ENCODE data around the gene ZNF527.
"Not testable (repeated sequence)": the region's sequence is repeated elsewhere in the genome, so short reads cannot be mapped to it uniquely, and the experiment has no call there.

Gene ZNF527

DNA sequence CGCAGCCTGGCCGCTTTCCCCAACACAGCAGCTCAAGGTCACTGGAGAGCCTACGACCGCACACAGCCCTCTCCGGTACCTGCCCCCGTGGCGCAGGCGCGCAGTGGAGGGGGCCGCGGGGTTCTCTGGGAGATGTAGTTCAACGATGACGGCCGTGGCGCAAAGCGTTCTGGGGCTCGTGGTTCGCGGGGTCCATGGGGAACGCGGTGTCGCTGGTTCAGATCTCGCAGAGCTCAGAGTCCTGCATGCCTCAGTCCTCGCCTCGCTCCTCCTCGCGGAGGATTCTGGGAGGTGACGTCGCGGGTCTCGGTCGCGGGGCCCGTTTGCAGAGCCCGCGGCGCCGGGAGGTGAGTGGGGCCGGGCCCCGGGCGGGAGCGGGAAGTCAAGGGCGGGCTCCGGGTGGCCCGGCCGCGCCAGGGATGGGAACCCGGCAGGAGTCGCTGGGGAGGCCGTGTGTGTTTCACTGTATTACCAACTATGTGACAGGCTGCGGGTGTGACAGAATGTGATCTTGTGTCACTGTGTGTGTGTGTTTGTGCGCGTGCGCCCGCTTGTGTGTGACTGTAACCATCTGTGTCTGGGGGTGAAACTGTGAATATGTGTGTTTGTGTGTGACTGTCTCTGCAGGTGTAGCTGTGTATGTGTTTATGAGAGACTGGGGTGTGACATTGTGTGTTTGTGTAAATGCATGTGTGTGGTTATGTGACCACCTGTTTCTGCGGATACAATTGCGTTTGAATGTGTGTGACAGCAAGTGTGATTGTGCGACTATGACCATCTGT is at the start of gene ZNF527:
ZNF527 (plus strand) TSS at position 220 of the 782 bp plus-strand sequence. CDS start 3,100 bp downstream, outside the sequence.
- peak; percentile 98 for DNase-seq

DNA sequence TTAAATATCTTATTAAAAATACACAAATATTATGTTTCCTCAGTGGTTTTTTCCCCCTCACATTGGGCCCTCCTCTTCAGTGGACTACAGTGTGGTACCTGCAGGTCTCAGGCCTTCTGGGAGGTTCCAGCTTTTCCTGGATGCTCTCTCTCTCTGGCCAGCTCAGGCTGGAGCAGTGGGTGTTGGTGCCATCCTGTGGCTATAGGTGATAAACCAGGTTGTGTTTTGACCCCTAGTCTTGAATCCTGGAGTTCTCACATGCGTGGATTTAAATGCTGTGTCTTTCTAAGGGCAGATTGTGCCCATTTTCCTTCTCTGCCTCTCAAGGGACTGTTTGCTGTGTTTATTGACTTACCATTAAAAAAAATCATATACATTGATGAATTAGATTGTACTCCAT is 41.2 kb upstream of the ZNF527 start:
- no peak for DNase-seq

DNA sequence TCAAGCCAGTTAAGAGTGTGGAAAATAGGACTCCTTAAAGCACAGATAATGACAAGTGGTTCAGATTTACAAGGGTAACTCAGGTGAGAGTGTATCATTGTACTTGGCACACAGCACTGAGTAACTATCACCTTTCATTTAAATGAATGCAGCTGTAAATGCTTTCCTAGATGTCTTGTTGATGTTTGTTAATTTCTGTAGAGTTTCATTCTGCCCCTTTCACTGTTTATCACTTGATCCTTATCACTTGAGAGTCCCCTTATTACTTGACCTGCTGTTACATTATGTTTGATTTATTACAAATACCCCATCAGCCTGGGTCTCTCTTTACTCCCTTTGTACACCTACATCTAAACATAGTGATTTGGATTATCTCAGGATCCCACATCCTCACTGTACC is 38.1 kb upstream of the ZNF527 start:
- DNase-seq = no peak

DNA sequence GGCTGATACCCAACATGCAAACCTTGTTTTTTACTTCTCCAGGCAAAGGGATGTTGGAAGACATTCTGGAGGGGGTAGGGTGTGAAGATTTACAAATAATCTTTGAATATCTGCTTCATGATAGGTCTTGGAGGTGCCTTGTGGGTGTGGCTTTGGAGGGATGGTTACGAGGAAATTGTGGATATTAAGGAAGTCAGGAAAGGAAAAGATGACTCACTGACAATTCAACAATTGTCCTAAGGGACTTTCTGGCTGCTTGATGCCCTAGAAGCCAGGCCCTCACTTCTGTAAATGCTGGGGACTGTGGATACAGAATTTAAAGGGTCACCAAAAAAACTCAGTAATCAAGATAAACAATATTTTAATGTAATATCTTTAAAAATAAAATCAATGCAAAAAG is 37.4 kb upstream of the ZNF527 start:
- DNase-seq = no peak

DNA sequence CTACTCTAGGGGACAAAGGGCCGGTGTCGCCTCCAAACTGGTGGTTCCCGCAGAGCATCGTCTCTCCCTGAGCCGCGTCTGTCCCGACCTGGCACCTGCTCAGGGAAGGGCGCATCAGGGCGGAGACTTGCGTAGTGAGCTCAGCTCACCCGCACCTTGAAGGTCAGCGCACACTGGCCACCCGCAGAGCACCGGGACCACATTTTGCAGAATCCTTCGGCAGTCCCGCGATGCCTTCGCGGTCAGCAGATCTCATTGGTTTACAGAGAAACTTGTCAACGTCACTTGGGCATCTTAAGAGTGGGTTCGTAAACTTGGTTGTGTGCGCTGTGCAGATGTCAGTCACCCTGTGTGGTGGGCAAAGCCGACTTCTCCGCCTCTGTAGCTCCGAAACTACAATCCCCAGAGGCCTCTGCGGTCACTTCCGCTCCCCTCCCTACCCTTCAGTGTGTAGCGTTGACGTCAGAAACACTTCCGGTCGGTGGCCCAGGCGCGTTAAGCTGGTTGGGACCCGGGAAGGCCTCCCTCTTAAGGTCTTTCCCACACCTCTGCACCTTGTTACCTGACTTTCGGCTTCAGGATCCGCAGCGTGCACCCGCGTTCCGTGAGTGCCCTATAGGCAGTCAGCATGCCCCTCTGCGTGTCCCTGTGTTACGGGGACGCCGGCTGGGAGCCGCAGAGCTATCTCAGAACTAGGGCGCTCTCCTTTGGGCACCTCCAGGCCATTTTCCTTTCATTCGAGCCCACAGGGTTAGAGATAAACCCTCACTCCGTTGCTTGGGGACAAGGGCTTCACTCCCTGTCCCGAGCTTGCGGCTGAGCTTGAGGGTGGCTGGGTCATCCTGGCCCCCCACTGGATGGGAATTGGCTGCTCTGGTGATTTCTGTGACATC is 36.5 kb upstream of the ZNF527 start:
- peak; percentile 77 for DNase-seq

DNA sequence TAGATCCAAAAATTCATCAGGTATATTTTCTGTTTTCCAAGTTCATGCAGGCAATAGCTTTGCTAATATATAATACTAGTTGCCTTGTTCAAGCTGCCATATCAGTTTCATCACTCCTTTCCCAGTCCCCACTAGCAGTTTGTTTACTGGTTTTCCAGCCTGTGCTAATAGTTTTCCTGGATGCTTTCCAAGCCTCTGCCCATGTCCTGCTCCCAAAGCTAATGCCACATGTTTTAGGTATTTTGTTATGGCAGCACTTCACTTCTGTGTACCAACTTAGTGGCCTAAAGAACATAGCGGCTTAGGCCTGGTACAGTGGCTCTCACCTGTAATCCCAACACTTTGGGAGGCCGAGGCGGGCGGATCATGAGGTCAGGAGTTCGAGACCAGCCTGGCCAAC is 28.1 kb upstream of the ZNF527 start:
- no peak for DNase-seq

DNA sequence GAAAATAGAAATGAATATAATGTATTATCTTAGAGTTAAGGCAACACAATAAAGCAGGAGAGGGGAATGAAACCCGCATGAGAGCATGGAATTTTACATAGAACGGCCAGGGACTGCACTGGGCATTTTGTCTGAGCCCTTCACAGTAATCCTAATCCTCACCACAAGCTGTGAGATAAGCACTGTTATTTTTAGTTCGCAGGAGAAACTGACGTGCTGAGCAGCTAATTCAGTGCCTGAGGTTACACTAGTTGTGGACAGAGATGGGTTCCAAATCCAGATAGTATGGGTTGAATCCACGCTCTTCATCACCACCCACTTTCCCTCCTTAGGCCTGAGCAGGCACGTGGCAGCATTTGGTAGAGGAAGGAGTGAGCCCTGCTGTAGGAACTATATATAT is 24.8 kb upstream of the ZNF527 start:
- DNase-seq = no peak

DNA sequence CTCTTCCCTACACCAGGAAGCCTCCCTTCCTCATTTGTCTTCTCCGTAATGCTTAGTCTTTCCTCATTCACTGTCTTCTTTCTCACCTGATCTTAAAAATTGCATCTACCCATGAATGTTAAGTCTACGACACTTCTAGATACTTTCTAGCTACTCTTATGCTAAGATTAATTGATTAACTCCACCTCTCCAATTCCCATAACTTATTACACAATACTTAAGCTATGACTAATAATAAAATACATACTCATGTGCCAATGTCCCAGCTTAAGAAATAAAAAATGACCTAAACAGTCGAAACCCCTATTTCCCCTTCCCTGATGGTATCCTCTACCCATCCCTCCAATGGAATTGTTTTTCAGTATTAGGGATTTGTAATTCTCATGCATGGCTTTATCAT is 22.8 kb upstream of the ZNF527 start:
- DNase-seq = no peak

DNA sequence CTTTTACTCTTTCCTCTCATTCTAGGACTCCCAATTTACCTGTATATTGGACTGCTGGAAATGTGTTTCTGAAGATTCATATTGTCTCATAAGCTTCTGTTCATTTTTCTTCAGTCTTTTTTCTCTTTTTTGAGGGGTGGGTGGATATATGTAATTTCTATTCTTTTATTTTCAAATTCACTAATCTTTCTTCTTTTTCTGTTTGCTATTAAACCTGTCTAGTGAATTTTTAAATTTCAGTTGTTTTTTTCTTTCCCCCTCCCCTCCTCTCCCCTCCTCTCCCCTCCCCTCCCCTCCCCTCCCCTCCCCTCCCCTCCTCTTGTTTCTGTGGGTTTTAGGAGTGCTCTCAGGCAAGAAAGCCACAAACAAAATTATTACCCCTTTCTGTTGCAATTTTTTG is 16.9 kb upstream of the ZNF527 start:
- DNase-seq = no peak

DNA sequence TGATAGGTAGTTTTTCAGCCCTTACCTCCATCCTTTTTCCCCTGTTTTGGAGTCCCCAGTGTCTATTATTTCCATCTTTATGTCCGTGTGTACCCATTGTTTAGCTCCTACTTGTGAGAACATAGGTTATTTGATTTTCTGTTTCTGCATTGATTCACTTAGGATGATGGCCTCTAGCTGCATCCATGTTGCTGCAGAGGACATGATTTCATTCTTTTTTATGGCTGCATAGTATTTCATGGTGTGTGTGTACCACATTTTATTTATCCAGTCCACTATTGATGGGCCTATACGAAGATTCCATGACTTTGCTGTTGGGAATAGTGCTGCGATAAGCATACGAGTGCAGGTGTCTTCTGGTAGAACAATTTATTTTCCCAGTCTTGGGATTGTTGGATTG is 15.0 kb upstream of the ZNF527 start:
- DNase-seq = no peak

DNA sequence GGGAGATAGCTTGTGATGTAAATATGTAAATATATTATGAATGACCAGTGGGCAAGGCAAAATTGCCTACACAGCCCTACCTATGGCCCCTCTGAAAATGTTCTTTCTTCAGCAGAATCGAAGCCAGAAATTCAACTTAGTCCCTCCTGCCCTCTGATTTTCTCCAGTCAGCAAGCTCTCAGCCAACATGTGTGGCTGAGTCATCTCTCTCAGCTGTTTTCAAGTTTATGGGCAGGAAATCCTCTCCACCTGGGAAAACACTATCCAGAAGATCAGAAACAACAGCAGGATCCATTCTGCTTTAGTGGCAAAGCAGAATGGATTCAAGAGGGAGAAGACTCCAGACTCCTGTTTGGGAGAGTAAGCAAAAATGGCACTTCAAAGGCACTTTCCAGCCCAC is 8.9 kb upstream of the ZNF527 start:
- peak; percentile 33 for DNase-seq

DNA sequence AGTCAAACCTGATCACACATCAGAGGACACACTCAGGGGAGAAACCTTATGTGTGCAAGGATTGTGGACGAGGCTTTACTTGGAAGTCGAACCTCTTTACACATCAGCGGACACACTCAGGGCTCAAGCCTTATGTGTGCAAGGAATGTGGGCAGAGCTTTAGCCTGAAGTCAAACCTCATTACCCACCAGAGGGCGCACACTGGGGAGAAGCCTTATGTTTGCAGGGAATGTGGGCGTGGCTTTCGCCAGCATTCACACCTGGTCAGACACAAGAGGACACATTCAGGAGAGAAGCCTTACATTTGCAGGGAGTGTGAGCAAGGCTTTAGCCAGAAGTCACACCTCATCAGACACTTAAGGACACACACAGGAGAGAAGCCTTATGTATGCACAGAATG is 8.2 kb upstream of the ZNF527 start:
- no peak for DNase-seq

DNA sequence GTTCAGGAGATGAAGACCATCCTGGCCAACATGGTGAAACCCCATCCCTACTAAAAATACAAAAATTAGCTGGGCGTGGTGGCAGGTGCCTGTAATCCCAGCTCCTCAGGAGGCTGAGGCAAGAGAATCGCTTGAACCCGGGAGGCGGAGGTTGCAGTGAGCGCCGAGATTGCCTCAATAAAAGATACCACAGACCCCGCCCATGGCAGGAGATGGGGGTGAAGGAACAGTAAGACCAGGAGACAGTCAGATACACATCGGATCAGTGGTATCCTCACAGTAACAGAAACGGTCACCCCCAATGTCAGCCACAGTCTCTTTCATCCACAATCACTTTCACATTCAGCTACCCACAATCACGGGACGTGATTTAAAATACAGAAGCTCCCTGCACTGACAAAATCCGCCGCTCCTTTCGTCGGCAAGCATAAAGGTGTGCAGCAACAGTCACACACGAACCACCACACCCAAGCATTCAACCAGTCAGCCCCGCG is 466 bp upstream of the ZNF527 start:
- DNase-seq = not testable (repeated sequence)

DNA sequence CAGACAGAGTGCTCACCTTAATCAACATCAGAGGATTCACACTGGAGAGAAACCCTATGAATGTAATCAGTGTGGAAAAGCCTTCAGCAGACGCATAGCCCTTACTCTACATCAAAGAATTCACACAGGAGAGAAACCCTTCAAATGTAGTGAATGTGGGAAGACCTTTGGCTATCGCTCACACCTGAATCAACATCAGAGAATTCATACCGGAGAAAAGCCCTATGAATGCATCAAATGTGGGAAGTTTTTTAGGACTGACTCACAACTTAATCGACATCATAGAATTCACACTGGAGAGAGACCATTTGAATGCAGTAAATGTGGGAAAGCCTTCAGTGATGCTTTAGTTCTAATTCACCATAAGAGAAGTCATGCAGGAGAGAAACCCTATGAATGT is 18.3 kb downstream of the ZNF527 start:
- DNase-seq = no peak

DNA sequence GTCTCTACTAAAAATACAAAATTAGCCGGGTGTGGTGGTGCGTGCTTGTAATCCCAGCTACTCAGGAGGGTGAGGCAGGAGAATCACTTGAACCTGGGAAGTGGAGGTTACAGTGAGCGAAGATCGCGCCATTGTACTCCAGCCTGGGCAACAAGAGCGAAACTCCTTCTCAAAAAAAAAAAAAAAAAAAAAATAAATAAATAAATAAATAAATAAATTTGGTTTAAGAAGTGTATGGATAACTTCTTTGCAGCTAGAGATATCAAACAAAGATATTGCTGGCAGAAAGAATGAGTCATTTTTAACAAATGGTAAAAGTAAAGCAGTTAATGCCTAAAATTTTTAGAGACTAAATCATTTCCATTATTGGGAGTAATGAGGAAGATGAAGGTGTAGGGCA is 20.5 kb downstream of the ZNF527 start:
- not testable (repeated sequence) for DNase-seq

DNA sequence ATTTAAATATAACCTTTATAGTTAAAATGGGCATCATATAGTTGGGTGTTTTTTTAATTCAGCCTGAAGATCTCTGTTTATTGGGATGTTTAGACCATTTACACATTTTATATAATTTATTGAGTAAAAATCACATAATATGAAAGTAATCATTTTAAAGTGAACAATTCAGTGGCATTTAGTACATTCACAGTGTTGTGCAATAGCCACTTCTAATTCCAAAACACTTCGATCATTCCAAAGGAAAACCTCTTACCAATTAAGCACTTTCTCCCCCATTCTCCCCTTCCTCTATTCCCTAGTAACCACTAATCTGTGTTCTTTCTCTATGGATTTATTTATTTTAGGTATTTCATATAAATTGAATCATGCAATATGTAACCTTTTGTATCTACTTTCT is 30.2 kb downstream of the ZNF527 start:
- DNase-seq = no peak

DNA sequence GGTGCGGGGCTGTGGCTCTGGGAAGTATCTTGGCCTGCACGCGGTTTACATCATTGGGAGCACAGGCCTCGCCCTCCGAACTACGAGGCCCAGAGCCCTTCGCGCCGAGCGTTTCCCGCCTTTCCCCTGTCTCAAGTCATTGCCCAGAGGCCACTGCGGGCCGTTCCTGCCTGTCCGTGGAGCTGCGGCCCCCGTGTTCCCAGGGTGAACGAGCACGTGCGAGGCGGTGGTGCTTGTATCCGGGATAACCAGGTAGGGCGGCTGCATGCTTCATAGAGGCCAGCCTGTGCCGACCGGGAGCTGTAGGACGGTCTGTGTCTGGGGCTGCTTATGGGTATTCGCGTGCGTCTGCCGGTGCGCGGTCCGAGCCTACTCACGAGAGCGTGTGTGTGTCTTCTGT is 32.5 kb downstream of the ZNF527 start:
- no peak for DNase-seq

DNA sequence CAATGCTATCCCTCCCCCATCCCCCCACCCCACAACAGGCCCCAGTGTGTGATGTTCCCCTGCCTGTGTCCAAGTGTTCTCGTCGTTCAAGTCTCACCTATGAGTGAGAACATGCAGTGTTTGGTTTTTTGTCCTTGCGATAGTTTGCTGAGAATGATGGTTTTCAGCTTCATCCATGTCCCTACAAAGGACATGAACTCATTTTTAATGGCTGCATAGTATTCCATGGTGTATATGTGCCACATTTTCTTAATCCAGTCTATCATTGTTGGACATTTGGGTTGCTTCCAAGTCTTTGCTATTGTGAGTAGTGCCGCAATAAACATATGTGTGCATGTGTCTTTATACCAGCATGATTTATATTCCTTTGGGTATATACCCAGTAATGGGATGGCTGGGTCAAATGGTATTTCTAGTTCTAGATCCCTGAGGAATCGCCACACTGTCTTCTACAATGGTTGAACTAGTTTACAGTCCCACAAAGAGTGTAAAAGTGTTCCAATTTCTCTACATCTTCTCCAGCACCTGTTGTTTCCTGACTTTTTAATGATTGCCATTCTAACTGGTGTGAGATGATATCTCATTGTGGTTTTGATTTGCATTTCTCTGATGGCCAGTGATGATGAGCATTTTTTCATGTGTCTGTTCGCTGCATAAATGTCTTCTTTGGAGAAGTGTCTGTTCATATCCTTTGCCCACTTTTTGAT is 35.4 kb downstream of the ZNF527 start:
- not testable (repeated sequence) for DNase-seq

DNA sequence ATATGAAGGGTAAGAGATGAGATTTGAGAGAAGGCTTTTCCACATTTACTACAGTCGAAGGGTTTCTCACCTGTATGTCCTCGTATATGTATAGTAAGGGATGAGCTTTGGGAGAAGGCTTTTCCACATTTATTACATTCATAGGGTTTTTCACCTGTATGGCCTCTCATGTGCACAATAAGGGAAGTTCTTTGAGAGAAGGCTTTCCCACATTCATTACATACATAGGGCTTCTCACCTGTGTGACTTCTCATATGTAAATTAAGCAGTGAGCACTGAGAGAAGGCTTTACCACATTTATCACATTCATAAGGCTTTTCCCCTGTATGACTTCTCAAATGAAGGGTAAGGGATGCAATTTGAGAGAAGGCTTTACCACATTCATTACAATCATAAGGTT is 41.8 kb downstream of the ZNF527 start:
- no peak for DNase-seq

DNA sequence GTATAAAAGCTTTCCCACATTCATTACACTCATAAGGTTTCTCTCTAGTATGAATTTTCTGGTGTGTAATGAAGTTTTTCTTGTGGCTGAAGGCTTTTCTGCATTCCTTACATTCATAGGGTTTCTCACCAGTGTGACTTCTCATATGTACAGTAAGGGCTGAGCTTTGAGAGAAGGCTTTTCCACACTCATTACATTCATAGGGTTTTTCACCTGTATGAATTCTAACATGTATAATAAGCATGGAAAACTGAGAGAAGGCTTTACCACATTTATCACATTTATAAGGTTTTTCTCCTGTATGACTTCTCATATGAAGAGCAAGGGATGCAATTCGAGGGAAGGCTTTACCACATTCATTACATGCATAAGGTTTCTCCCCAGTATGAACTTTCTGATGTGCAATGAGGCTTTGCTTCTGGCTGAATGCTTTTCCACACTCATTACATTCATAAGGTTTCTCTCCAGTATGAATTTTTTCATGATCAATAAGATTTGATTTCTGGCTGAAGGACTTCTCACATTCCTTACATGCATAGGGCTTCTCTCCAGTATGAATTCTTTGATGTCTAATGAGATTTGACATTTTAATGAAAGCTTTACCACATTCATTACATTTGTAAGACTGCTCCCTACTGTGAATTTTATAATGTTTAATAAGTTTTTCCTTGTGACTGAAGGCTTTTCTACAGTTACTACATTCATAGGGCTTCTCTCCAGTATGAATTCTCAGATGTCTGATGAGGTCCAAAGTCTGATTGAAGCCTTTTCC is 42.6 kb downstream of the ZNF527 start:
- no peak for DNase-seq
